Activated naive CD4-positive, alpha-beta T cell treated with anti-CD3 and anti-CD28 coated beads for 36 hours (primary cell): ENCODE results near the gene ITGB5. TPM values are rescaled to one million over a fixed set of nuclear protein-coding genes. Genes with fewer than 3 reads are reported as not detected.
A peak's percentile ranks its signal among the peaks of the same experiment; 100 is the strongest.
"Not testable (repeated sequence)": the region's sequence is repeated elsewhere in the genome, so short reads cannot be mapped to it uniquely, and the experiment has no call there.

Source experiments
- CTCF ChIA-PET: fragments of 350-600 bp; sonication (Branson Sonifier 250); formaldehyde crosslinking; loops from one replicate; lab custom pipeline; 2021; ENCODE audit warnings: antibody characterized with exemption; lab: Charles Lee
- DNase-seq: peaks from one replicate; pipeline ENCODE4 v3.0.0-alpha.2; 2020
- H3K27ac Mint-ChIP-seq: one replicate; pipeline ENCODE4 v1.8.0; 2021; ENCODE audit warnings: mild to moderate bottlenecking, mixed read lengths
- H3K27me3 Mint-ChIP-seq: one replicate; pipeline ENCODE4 v1.8.0; 2021; ENCODE audit warnings: low read depth, mixed read lengths
- H3K36me3 Mint-ChIP-seq: one replicate; pipeline ENCODE4 v1.8.0; 2021; ENCODE audit warnings: low read depth, mixed read lengths
- H3K4me1 Mint-ChIP-seq: one replicate; pipeline ENCODE4 v1.8.0; 2021; ENCODE audit warnings: low read depth, mixed read lengths
- H3K4me3 Mint-ChIP-seq: one replicate; pipeline ENCODE4 v1.8.0; 2021; ENCODE audit warnings: mild to moderate bottlenecking, moderate library complexity, mixed read lengths
- H3K9me3 Mint-ChIP-seq: one replicate; pipeline ENCODE4 v1.8.0; 2021; ENCODE audit warnings: mixed read lengths
- intact Hi-C: fragments of 100-400 bp; cut with micrococcal nuclease; formaldehyde crosslinking; loops from one replicate; pipeline ENCODE4 v1.15.1; 2023
- total RNA-seq, 2 experiments: library from RNA; stranded (reverse); gene quantifications; one replicate each; pipeline ENCODE4 v1.2.3, GENCODE V29; 2021

Gene ITGB5
- total RNA-seq, 2 experiments from 2014 or later: 0.31 to 0.59 TPM

DNA sequence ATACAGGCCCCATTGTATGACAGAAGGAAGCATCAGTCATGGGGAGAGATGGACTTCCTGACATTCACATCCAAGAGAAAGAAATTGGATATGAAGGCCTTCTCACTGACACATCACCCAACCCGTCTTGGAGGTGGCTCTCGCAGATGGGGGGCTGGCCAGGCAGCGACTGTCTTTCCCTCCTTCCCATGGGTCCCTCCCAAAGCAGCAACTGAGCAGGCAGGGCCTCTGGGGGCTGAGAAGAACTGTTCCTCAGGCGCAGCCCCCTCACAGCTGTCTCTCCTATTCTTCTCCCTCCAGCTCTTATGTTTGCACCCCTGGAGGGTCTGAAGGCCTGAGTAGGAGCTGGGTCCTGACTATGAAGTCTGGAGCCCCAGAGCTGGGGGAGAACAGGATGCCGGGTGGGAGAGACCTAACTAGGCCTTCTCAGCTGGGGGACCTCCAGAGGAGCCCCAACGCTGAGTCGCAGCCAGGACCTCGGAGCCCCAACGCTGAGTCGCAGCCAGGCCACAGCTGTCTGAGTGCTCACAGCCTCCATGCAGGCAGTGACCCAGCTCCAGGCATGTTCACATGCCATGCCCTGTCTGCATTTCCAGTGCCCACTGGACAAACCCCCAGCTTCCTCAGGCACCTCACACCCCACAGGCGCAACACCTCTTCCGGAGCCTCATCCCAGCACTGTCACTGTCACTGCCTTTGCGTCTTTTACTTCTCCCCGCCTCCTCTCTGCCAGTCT, 127.3 kb downstream of the ITGB5 start:
- H3K4me3 Mint-ChIP-seq: no peak overlapping the region
- H3K27ac Mint-ChIP-seq: no peak overlapping the region
- CTCF ChIA-PET: interaction anchor here (0.6 to 6.7 kb wide), 19 partner anchors 12 to 754 kb away, joined by 3 to 156 read pairs (median 6); partner anchors contain the start of gene UMPS

DNA sequence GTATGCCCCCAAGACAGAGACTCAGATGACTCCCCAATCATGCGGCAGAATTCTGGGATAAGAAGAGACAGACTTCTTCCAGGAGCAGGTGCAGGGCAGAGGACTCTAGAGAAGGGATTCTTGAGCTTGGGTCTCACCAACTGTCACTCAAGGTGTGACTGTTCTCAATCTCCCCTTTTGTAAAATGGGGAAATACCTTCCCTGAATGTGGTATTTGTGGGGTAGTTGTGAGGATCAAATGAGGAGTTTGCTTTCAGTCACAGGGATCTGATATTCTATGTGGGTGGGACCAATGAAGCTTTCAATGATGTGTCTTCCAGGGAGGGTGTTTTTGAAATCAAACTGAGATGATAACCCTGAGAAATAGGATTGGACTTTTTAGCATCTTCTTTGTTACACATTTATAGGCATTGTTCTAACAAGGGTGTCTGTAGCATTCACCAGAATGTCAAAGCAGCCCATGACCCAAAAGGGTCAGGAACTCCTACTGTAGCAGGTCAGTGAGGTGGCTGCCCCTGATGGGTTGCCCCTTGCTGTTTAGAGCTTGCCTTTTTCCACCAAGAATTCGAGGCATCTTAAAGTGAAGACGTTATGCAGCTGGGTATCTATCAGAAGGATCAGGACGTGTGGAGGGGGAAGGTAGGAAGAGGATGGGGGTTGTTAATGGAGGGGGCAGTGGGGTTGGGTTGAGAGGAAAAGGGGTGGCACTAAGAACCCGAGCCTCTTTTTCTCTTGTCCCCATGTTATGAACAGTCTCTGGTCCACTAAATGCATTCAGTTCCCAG, 128.1 kb downstream of the ITGB5 start:
- CTCF ChIA-PET: interaction anchor here (0.5 to 6.7 kb wide), 6 partner anchors 15 to 664 kb away, joined by 3 to 156 read pairs (median 8); no protein-coding TSS in a partner anchor
- Mint-ChIP-seq H3K36me3 (no peaks in the 10 kb centered on the region), H3K4me1 (peaks cover 7% of the 10 kb centered on the region), H3K4me3 (no peak overlapping the region), H3K9me3 (no peaks in the 10 kb centered on the region), H3K27me3 (no peaks in the 10 kb centered on the region), H3K27ac (no peak overlapping the region)
- DNase-seq: no peak
- intact Hi-C loops: no loop called here

More for the DNA sequence above, 127.3 kb downstream of the ITGB5 start:
- H3K36me3 Mint-ChIP-seq: no peaks in the 10 kb centered on the region
- H3K27me3 Mint-ChIP-seq: no peaks in the 10 kb centered on the region
- intact Hi-C loops: loop anchor here (2.0 to 5.0 kb wide), 2 partner anchors 442 to 825 kb away; no protein-coding TSS in a partner anchor
- no peaks in the 10 kb centered on the region for H3K9me3 Mint-ChIP-seq
- DNase-seq: no peak
- peaks cover 7% of the 10 kb centered on the region for H3K4me1 Mint-ChIP-seq

DNA sequence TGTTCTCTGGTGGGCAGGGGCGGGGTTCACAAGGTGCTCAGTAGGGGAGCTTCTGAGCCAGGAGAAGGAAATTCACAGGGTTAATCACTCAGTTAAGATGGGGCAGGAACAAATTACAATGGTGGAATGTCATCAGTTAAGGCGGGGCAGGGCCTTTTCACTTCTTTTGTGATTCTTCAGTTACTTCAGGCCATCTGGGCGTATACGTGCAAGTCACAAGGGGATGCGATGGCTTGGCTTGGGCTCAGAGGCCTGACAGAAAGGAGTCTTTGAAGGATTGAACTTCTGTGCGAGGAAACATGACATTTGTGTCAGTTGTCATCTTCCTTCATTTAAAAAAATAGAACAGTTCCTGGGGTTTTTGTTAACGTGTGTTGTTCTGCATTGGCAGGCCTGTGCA, 129.2 kb downstream of the ITGB5 start:
- H3K9me3 Mint-ChIP-seq, H3K36me3 Mint-ChIP-seq, H3K4me1 Mint-ChIP-seq, H3K27me3 Mint-ChIP-seq, intact Hi-C loops, H3K4me3 Mint-ChIP-seq, DNase-seq, H3K27ac Mint-ChIP-seq: not testable (repeated sequence)
- CTCF ChIA-PET: interaction anchor here (1.5 to 6.7 kb wide), 2 partner anchors 16 to 146 kb away, joined by 3 to 156 read pairs; no protein-coding TSS in a partner anchor

DNA sequence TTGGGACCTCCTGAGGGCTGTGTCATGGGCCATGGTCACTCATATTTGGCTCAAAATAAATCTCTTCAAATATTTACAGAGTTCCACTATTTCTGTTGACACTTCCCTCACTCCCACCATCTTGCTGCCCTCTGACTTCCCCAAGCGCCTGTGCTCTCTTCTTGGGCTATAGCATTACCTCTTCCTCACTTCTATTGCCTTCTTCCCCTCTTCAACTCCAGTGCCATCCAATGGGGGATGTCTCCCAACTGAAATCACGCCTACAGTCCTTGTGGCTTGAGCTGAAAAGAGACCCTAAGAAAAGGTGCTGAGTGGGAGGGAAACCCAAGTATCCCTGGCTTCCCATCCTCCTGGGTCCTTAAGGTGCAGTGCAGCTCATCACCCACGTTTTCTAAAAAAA, 135.1 kb downstream of the ITGB5 start:
- Mint-ChIP-seq H3K9me3 (no peaks in the 10 kb centered on the region), H3K4me1 (no peaks in the 10 kb centered on the region), H3K36me3 (peaks cover 1% of the 10 kb centered on the region), H3K4me3 (no peak overlapping the region), H3K27ac (no peak overlapping the region), H3K27me3 (no peaks in the 10 kb centered on the region)
- intact Hi-C loops: no loop called here
- CTCF ChIA-PET: interaction anchor here (0.7 kb wide), 1 partner anchor 9 kb away, joined by 3 read pairs; no protein-coding TSS in a partner anchor
- no peak for DNase-seq

DNA sequence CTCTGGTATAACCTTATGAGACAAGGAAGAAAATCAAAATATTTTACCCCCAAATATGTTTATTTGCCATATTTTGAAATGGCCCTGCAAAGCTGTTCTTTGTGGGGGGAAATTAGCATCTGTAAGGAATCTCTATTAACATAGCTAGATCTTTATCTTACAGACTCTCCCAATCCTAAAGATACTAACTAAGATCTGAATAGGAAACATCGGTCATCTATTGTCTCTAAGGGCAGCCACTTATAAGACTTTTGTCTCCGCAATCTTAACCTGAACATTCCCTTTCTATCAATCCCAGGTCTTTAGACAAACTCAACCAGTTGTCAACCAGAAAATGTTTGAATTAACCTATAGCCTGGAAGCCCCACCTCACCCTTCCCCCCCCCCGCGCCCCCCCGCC, 135.7 kb downstream of the ITGB5 start:
- intact Hi-C loops: no loop called here
- H3K27me3 Mint-ChIP-seq: no peaks in the 10 kb centered on the region
- no peaks in the 10 kb centered on the region for H3K4me1 Mint-ChIP-seq
- no peaks in the 10 kb centered on the region for H3K9me3 Mint-ChIP-seq
- H3K36me3 Mint-ChIP-seq: peaks cover 1% of the 10 kb centered on the region
- H3K4me3 Mint-ChIP-seq: no peak overlapping the region
- no peak for DNase-seq
- no peak overlapping the region for H3K27ac Mint-ChIP-seq
- CTCF ChIA-PET: interaction anchor here (0.7 kb wide), 1 partner anchor 9 kb away, joined by 5 read pairs; no protein-coding TSS in a partner anchor

DNA sequence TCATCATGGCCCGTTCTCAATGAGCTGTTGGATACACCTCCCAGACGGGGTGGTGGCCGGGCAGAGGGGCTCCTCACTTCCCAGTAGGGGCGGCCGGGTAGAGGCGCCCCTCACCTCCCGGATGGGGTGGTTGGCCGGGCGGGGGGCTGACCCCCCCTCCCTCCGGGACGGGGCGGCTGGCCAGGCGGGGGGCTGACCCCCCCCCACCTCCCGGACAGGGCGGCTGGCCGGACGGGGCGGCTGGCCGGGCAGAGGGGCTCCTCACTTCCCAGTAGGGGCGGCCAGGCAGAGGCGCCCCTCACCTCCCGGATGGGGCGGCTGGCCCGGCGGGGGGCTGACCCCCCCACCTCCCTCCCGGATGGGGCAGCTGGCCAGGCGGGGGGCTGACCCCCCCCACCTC, 137.3 kb downstream of the ITGB5 start:
- H3K4me3 Mint-ChIP-seq, H3K4me1 Mint-ChIP-seq, H3K27ac Mint-ChIP-seq, intact Hi-C loops, H3K9me3 Mint-ChIP-seq, H3K36me3 Mint-ChIP-seq, DNase-seq, CTCF ChIA-PET, H3K27me3 Mint-ChIP-seq: not testable (repeated sequence)

DNA sequence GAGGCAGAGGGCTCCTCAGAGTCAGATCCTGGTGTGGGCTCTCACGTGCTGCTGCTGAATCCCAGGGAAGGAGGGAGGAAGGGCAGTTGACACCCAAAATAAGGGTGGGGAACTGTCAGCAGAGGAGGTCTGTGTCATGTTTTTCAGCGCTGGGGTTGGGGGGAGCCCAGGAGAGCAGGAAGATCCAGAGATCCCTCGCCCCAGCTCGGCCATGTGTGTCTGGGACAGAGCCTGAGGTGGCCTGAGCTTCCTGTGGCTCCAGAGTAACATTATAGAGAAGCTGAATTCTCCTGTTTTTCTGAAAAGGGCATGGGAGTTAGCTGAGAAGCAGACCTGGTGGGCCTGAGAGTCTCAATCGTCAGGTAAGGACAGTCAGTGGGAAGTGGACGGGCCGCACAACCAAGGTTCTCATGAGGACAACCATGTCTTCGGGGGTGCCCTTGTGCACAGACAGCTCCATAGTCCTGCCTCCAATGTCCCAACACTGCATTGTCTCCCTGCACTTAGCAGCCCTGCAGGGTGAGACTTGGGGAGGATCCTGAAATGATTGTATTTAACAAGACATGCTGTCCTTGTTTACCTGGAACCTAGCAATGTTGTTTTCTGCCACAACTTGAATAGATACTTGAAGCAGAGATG, 138.5 kb downstream of the ITGB5 start:
- peaks cover 7% of the 10 kb centered on the region for H3K36me3 Mint-ChIP-seq
- no peaks in the 10 kb centered on the region for H3K4me1 Mint-ChIP-seq
- H3K27ac Mint-ChIP-seq: no peak overlapping the region
- H3K9me3 Mint-ChIP-seq: no peaks in the 10 kb centered on the region
- intact Hi-C loops: no loop called here
- no peaks in the 10 kb centered on the region for H3K27me3 Mint-ChIP-seq
- CTCF ChIA-PET: interaction anchor here (1.3 to 1.8 kb wide), 2 partner anchors 12 to 189 kb away, joined by 3 to 6 read pairs; no protein-coding TSS in a partner anchor
- H3K4me3 Mint-ChIP-seq: no peak overlapping the region
- no peak for DNase-seq

DNA sequence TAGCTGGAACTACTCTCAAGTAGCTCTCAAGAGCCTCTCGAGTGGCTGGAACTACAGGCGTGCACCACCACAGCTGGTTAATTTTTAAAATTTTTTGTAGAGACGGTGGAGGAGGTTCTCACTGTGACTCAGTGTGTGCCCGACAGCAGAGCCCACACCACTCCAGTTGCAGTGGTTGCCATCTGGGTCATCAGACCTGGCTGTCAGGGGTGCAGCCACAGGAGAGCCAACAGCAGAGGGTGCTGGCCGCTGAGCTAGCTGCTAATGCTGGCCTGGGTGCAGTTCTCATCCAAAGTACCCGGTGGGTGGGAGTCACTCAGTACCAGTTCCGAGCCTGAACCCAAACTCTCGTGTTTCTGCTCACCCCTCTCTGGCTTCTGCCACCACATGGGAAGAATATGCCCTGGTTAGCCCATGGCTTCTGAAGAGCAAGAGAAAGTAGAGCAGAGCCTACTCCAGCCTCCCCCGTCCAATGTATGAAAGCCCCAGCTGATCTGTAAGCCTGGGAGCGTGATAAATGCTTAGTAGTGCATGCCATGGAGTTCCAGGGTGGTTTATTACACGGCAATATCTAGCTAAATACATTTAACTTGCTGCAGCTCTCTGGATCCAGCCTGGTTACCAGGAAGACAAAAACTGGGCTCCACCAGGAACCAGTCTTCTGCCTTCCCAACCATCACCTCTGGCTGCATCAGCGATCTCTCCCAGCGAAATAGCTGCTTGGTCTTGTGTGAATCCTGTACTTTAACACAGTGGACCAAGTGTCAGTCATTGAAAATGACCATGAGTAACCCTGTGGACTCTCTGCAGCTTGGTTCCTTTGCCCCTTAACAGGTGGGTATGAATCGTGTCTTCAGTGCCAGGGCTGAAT, 139.8 kb downstream of the ITGB5 start:
- peaks cover 9% of the 10 kb centered on the region for H3K36me3 Mint-ChIP-seq
- intact Hi-C loops: no loop called here

DNA sequence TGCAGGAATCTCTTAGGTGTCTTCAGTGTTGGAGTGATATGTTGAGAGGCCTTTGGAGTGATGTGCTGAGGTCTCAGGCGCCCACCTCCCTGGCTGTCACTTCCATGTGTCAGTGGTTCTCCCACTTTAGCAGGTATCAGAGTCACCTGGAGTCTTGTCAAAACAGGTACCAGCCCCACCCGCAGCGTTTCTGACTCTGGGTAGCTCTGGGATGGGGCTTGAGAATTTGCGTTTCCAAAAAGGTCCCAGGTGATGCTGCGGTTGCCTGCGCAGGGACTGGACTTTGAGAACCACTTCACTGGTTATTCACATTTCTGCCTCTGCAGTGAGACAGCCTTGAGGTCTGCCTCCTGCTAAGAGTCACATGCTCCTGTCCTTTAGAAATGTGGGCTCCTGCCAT, 141.4 kb downstream of the ITGB5 start:
- H3K4me1 Mint-ChIP-seq: no peaks in the 10 kb centered on the region
- no peak for DNase-seq
- H3K36me3 Mint-ChIP-seq: peaks cover 12% of the 10 kb centered on the region
- intact Hi-C loops: no loop called here
- no peak overlapping the region for H3K4me3 Mint-ChIP-seq
- no peaks in the 10 kb centered on the region for H3K27me3 Mint-ChIP-seq
- CTCF ChIA-PET: no interaction called here
- H3K27ac Mint-ChIP-seq: no peak overlapping the region
- H3K9me3 Mint-ChIP-seq: no peaks in the 10 kb centered on the region

More for the DNA sequence above, 139.8 kb downstream of the ITGB5 start:
- H3K9me3 Mint-ChIP-seq: no peaks in the 10 kb centered on the region
- H3K4me3 Mint-ChIP-seq: no peak overlapping the region
- no peak for DNase-seq
- CTCF ChIA-PET: interaction anchor here (1.3 to 1.9 kb wide), 3 partner anchors 14 to 188 kb away, joined by 3 to 6 read pairs (median 6); no protein-coding TSS in a partner anchor
- H3K4me1 Mint-ChIP-seq: no peaks in the 10 kb centered on the region
- H3K27me3 Mint-ChIP-seq: no peaks in the 10 kb centered on the region
- no peak overlapping the region for H3K27ac Mint-ChIP-seq

DNA sequence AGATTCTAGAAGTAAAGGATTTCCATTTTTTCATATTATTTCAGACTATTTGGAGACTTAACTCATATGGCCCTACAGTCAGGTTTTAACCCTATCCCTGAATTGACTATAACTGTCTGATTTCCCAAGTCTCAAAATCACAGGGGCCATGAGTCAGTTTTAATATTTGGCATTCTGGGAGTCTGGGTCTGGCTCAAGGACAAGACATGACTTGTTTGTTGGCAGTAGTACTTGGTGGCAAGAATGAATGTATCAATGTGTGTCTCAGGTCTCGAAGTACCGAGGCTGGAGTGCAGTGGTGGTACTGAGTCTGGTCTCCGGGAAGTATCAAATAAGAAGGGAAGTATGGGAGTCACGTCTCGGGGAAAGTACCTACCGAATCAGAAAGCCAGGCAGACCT, 146.1 kb downstream of the ITGB5 start:
- H3K36me3 Mint-ChIP-seq: peaks cover 34% of the 10 kb centered on the region
- no peak overlapping the region for H3K4me3 Mint-ChIP-seq
- intact Hi-C loops: no loop called here
- no peak for DNase-seq
- no peaks in the 10 kb centered on the region for H3K27me3 Mint-ChIP-seq
- CTCF ChIA-PET: no interaction called here
- peaks cover 20% of the 10 kb centered on the region for H3K4me1 Mint-ChIP-seq
- no peak overlapping the region for H3K27ac Mint-ChIP-seq
- H3K9me3 Mint-ChIP-seq: no peaks in the 10 kb centered on the region

DNA sequence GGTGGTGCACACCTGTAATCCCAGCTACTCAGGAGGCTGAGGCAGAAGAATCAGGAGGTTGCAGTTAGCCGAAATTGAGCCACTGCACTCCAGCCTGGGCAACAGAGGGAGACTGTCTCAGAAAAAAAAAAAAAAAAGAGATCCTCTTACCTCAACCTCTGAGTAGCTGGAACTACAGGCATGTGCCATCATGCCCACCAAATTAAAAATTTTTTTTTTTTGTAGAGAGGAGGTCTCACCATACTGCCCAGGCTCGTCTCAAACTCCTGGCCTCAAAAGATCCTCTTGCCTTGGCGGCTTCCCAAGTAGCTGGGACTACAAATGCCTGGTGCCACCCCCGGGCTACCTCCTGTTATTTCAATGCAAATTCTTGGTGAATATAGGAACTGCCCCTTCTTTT, 155.4 kb downstream of the ITGB5 start:
- Mint-ChIP-seq H3K36me3 (peaks cover 20% of the 10 kb centered on the region), H3K4me3 (peak overlapping the region; percentile 99), H3K4me1 (peaks cover 35% of the 10 kb centered on the region), H3K9me3 (no peaks in the 10 kb centered on the region), H3K27me3 (peaks cover 2% of the 10 kb centered on the region), H3K27ac (no peak overlapping the region)
- intact Hi-C loops: loop anchor here (2.0 to 5.0 kb wide), 2 partner anchors 1144 to 1531 kb away; partner anchors contain the start of genes HACD2 and SEC22A
- DNase-seq: no peak
- CTCF ChIA-PET: interaction anchor here (2.7 kb wide), 1 partner anchor 29 kb away, joined by 11 read pairs; no protein-coding TSS in a partner anchor
